Measurements from ENCODE around the gene CYP46A1.

GRCh38 chr14:99718811-99719192, 34.7 kb downstream of the CYP46A1 start:
- TF ChIP-seq PBX3 (CRISPR knock-in tag; IDR thresholded peaks at IDR 0.05) (no peak), ZNF791 (tag by site-specific recombination; IDR thresholded peaks at IDR 0.05) (no peak), CTCF (tag by site-specific recombination; IDR thresholded peaks at IDR 0.05) (no peak), REST (tag by site-specific recombination; IDR thresholded peaks at IDR 0.05) (no peak), ZNF555 (tag by site-specific recombination; conservative IDR thresholded peaks at IDR 0.05) (no peak), ZNF560 (tag by site-specific recombination; IDR thresholded peaks at IDR 0.05; ENCODE audit: borderline replicate concordance) (no peak)
